MM.1S (cell line): ENCODE measurements around the gene ADIPOR1.

Experiments used
- EZH2 ChIP-seq: fragments of 300-600 bp; sonication (generic); optimal IDR thresholded peaks from 2 replicates; pipeline ENCODE3; 2017; ENCODE audit warnings: low read depth, mild to moderate bottlenecking, antibody characterized with exemption, low read length, mixed read lengths
- EZH2phosphoT487 ChIP-seq: fragments of 300-600 bp; sonication (generic); IDR thresholded peaks from 2 replicates; pipeline ENCODE4 v1.6.1; 2018; ENCODE audit warnings: antibody characterized with exemption, low read length
- TF ChIP-seq, protein P1 (sequence below): fragments of 300-600 bp; sonication (generic); IDR thresholded peaks from 2 replicates; pipeline ENCODE4 v1.5.1; 2016; ENCODE audit warnings: antibody characterized with exemption, low read length, mixed read lengths

DNA sequence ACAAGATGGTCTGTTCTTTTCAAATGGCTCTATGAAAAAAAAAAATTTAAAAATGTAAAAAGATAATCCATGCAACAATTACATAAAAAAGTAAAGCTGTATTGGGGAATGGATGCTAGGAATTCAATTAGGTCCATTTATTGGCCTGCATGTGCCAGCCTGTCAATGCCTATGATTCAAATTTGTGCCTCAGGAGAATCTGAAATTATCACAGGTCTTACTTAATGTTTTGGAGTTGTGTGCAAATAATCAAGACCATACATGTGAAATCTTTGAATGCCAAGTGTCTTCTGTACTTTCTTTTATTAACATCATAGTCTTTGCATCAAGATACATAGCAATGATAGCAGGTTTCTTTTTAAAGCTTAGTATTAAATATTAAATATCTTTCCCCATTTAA, 17.6 kb downstream of the ADIPOR1 start:
- TF ChIP-seq, protein P1, sequence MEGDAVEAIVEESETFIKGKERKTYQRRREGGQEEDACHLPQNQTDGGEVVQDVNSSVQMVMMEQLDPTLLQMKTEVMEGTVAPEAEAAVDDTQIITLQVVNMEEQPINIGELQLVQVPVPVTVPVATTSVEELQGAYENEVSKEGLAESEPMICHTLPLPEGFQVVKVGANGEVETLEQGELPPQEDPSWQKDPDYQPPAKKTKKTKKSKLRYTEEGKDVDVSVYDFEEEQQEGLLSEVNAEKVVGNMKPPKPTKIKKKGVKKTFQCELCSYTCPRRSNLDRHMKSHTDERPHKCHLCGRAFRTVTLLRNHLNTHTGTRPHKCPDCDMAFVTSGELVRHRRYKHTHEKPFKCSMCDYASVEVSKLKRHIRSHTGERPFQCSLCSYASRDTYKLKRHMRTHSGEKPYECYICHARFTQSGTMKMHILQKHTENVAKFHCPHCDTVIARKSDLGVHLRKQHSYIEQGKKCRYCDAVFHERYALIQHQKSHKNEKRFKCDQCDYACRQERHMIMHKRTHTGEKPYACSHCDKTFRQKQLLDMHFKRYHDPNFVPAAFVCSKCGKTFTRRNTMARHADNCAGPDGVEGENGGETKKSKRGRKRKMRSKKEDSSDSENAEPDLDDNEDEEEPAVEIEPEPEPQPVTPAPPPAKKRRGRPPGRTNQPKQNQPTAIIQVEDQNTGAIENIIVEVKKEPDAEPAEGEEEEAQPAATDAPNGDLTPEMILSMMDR, result no peak
- TF ChIP-seq EZH2phosphoT487 (no peak), EZH2 (no peak)
